Activated T-helper 1 cell treated with anti-CD3 and anti-CD28 coated beads, Interleukin-12 subunit alpha, Interleukin-12 subunit beta, Interleukin-2, Interleukin-4 antibody, amounts not matched to agents 30 ng/mL and 10 ng/mL and 1 ng/mL, durations not matched to agents 14 hours and 24 hours and 36 hours (primary cell): ENCODE measurements around the gene ETV4. TPM values are rescaled to one million over a fixed set of nuclear protein-coding genes. Genes with fewer than 3 reads are reported as not detected.

Experiments used
- DNase-seq: peaks from one replicate; pipeline ENCODE4 v3.0.0; 2021; ENCODE audit warnings: low spot score
- H3K27ac Mint-ChIP-seq: one replicate; pipeline ENCODE4 v1.8.0; 2021; ENCODE audit warnings: mild to moderate bottlenecking, mixed read lengths
- H3K27me3 Mint-ChIP-seq: one replicate; pipeline ENCODE4 v1.8.0; 2022; ENCODE audit warnings: mild to moderate bottlenecking, moderate library complexity, mixed read lengths; ENCODE audit not compliant: insufficient read depth
- H3K36me3 Mint-ChIP-seq: one replicate; pipeline ENCODE4 v1.8.0; 2021; ENCODE audit warnings: low read depth, mixed read lengths
- H3K4me1 Mint-ChIP-seq: one replicate; pipeline ENCODE4 v1.8.0; 2021; ENCODE audit warnings: low read depth, mixed read lengths
- H3K4me3 Mint-ChIP-seq: one replicate; pipeline ENCODE4 v1.8.0; 2021; ENCODE audit warnings: mild to moderate bottlenecking, moderate library complexity, mixed read lengths
- H3K9me3 Mint-ChIP-seq: one replicate; pipeline ENCODE4 v1.8.0; 2021; ENCODE audit warnings: mixed read lengths
- intact Hi-C: fragments of 100-400 bp; cut with micrococcal nuclease; formaldehyde crosslinking; loops from one replicate; pipeline ENCODE4 v1.15.1; 2024
- total RNA-seq: library from RNA; stranded (reverse); gene quantifications from 2 replicates; pipeline ENCODE4 v1.2.3, GENCODE V29; 2022

Gene ETV4
- total RNA-seq, 1 donor from 2014 or later = 6.9 TPM

- no peak for DNase-seq
- Mint-ChIP-seq H3K4me3 (no peak overlapping the region), H3K27ac (no peak overlapping the region), H3K4me1 (peaks cover 6% of the 10 kb centered on the region), H3K27me3 (no peaks in the 10 kb centered on the region), H3K9me3 (no peaks in the 10 kb centered on the region), H3K36me3 (peaks cover 24% of the 10 kb centered on the region)
- intact Hi-C loops = no loop called here
Measured at GRCh38 chr17:43490621-43491020, 55.5 kb downstream of the ETV4 start.

GRCh38 chr17:43483674-43484551 lies 62.2 kb downstream of the ETV4 start, which contains the start of gene DHX8:
TSS of gene DHX8 (plus strand) at chr17:43483975. CDS start at chr17:43484038, 63 bp downstream.
- intact Hi-C loops = loop anchor here (2.0 kb wide), 1 partner anchor 89 kb away; no protein-coding TSS in a partner anchor
- peaks cover 2% of the 10 kb centered on the region for H3K27me3 Mint-ChIP-seq
- H3K36me3 Mint-ChIP-seq = peaks cover 4% of the 10 kb centered on the region
- H3K4me3 Mint-ChIP-seq = peak within 1 kb of the TSS; percentile 99
- peak; percentile 98 for DNase-seq
- peaks cover 22% of the 10 kb centered on the region for H3K4me1 Mint-ChIP-seq
- H3K9me3 Mint-ChIP-seq = no peaks in the 10 kb centered on the region
- peak within 1 kb of the TSS; percentile 95 for H3K27ac Mint-ChIP-seq

GRCh38 chr17:43482103-43483012 lies 63.8 kb downstream of the ETV4 start:
- peaks cover 4% of the 10 kb centered on the region for H3K36me3 Mint-ChIP-seq
- peaks cover 2% of the 10 kb centered on the region for H3K27me3 Mint-ChIP-seq
- H3K9me3 Mint-ChIP-seq = no peaks in the 10 kb centered on the region
- DNase-seq = no peak
- no peak overlapping the region for H3K4me3 Mint-ChIP-seq
- no peak overlapping the region for H3K27ac Mint-ChIP-seq
- intact Hi-C loops = loop anchor here (2.0 kb wide), 1 partner anchor 88 kb away; no protein-coding TSS in a partner anchor
- H3K4me1 Mint-ChIP-seq = peaks cover 22% of the 10 kb centered on the region

- H3K4me3 Mint-ChIP-seq = no peak overlapping the region
- H3K36me3 Mint-ChIP-seq = peaks cover 3% of the 10 kb centered on the region
- H3K27ac Mint-ChIP-seq = no peak overlapping the region
- peaks cover 9% of the 10 kb centered on the region for H3K4me1 Mint-ChIP-seq
- DNase-seq = no peak
- intact Hi-C loops = no loop called here
- no peaks in the 10 kb centered on the region for H3K9me3 Mint-ChIP-seq
- H3K27me3 Mint-ChIP-seq = peaks cover 5% of the 10 kb centered on the region
Measured at GRCh38 chr17:43479948-43480347, 66.2 kb downstream of the ETV4 start.

Other genes starting within 250 kb of the ETV4 start
- 3.2 and 4.0 TPM in 2 replicates for gene ARL4D, start 147.3 kb downstream of the ETV4 start, total RNA-seq
- gene DHX8, start 62.4 kb downstream of the ETV4 start, total RNA-seq = 57.0 and 59.8 TPM in 2 replicates
- 0.10 TPM in 1 of 2 replicates, not detected in the other for gene MEOX1, start 115.6 kb upstream of the ETV4 start, total RNA-seq
- gene SOST, start 212.5 kb upstream of the ETV4 start, total RNA-seq = not detected in 2 replicates
- gene DUSP3, start 232.6 kb upstream of the ETV4 start, total RNA-seq = 11.7 and 12.0 TPM in 2 replicates
- not detected in 2 replicates for gene CFAP97D1, start 234.1 kb upstream of the ETV4 start, total RNA-seq